Endothelial cell (in vitro differentiated cells): Measurements from ENCODE around the gene EDRF1. TPM values are rescaled to one million over a fixed set of nuclear protein-coding genes. Genes with fewer than 3 reads are reported as not detected.

Source experiments
- DNase-seq: peaks from one replicate; pipeline ENCODE4 v3.0.0; 2021; ENCODE audit warnings: low spot score
- H3K27ac Mint-ChIP-seq: one replicate; pipeline ENCODE4 v1.8.0; 2021; ENCODE audit warnings: mixed read lengths, inconsistent platforms; ENCODE audit not compliant: unreplicated experiment
- H3K27me3 Mint-ChIP-seq: one replicate; pipeline ENCODE4 v1.8.0; 2021; ENCODE audit warnings: mild to moderate bottlenecking, moderate library complexity, mixed read lengths, inconsistent platforms; ENCODE audit not compliant: unreplicated experiment
- H3K36me3 Mint-ChIP-seq: one replicate; pipeline ENCODE4 v1.8.0; 2021; ENCODE audit warnings: mild to moderate bottlenecking, low read depth, mixed read lengths, inconsistent platforms; ENCODE audit not compliant: unreplicated experiment
- H3K4me1 Mint-ChIP-seq: one replicate; pipeline ENCODE4 v1.8.0; 2021; ENCODE audit warnings: mild to moderate bottlenecking, mixed read lengths, inconsistent platforms; ENCODE audit not compliant: unreplicated experiment
- H3K4me3 Mint-ChIP-seq: one replicate; pipeline ENCODE4 v1.8.0; 2021; ENCODE audit warnings: mild to moderate bottlenecking, mixed read lengths, inconsistent platforms; ENCODE audit not compliant: unreplicated experiment
- H3K9me3 Mint-ChIP-seq: one replicate; pipeline ENCODE4 v1.8.0; 2021; ENCODE audit warnings: mixed read lengths, inconsistent platforms; ENCODE audit not compliant: unreplicated experiment
- CTCF ChIP-seq: fragments of 200-600 bp; sonication (generic); IDR thresholded peaks from one replicate; pipeline ENCODE4 v1.5.0; 2021; ENCODE audit warnings: antibody characterized with exemption; ENCODE audit not compliant: unreplicated experiment
- total RNA-seq: library from RNA; stranded (reverse); fragmentation: NEBNext Ultra II Directional; extraction: Animal tissue kit (Norgen Biotek cat#: 25700); gene quantifications from one replicate; pipeline ENCODE4 v1.2.1, GENCODE V29; 2021; ENCODE audit not compliant: unreplicated experiment

Gene EDRF1
- total RNA-seq, 1 donor from 2014 or later = 29.2 TPM

- DNase-seq = no peak
- peaks cover 20% of the 10 kb centered on the region for H3K36me3 Mint-ChIP-seq
- H3K9me3 Mint-ChIP-seq = no peaks in the 10 kb centered on the region
- peak overlapping the region; percentile 2 for H3K27ac Mint-ChIP-seq
- peaks cover 16% of the 10 kb centered on the region for H3K4me1 Mint-ChIP-seq
- TF ChIP-seq CTCF = no peak
- peaks cover 5% of the 10 kb centered on the region for H3K27me3 Mint-ChIP-seq
- no peak overlapping the region for H3K4me3 Mint-ChIP-seq
These were observed 88.5 kb downstream of the EDRF1 start for GRCh38 chr10:125808047-125808446.

- H3K36me3 Mint-ChIP-seq = peaks cover 34% of the 10 kb centered on the region
These were observed 91.7 kb downstream of the EDRF1 start for GRCh38 chr10:125811251-125811650.

GRCh38 chr10:125812128-125812750 is 92.7 kb downstream of the EDRF1 start:
- Mint-ChIP-seq H3K27me3 (peaks cover 3% of the 10 kb centered on the region), H3K9me3 (no peaks in the 10 kb centered on the region), H3K4me1 (peaks cover 10% of the 10 kb centered on the region), H3K27ac (no peak overlapping the region), H3K4me3 (no peak overlapping the region), H3K36me3 (peaks cover 25% of the 10 kb centered on the region)
- TF ChIP-seq CTCF = no peak
- no peak for DNase-seq

More at GRCh38 chr10:125811251-125811650, 91.7 kb downstream of the EDRF1 start:
- no peak for TF ChIP-seq CTCF
- H3K4me3 Mint-ChIP-seq = no peak overlapping the region
- H3K27me3 Mint-ChIP-seq = peaks cover 5% of the 10 kb centered on the region
- H3K4me1 Mint-ChIP-seq = peaks cover 15% of the 10 kb centered on the region
- H3K27ac Mint-ChIP-seq = no peak overlapping the region
- no peaks in the 10 kb centered on the region for H3K9me3 Mint-ChIP-seq
- DNase-seq = no peak

Other genes with a start within 250 kb of the EDRF1 start
- gene TEX36, start 36.5 kb upstream of the EDRF1 start, total RNA-seq = not detected
- not detected for gene MMP21, start 56.1 kb downstream of the EDRF1 start, total RNA-seq
- 61.5 TPM for gene UROS, start 103.5 kb downstream of the EDRF1 start, total RNA-seq
- 39.4 TPM for gene BCCIP, start 103.8 kb downstream of the EDRF1 start, total RNA-seq
- gene DHX32, start 161.6 kb downstream of the EDRF1 start, total RNA-seq = 54.0 TPM
- 9.4 TPM for gene FANK1, start 176.9 kb downstream of the EDRF1 start, total RNA-seq